Gastrocnemius medialis (tissue), 4 donors: Measurements from ENCODE around the gene DTWD2. TPM values are rescaled to one million over a fixed set of nuclear protein-coding genes. Genes with fewer than 3 reads are reported as not detected.

Experiments used
- ATAC-seq, 2 donors: fragments of 150-250 bp; one replicate each; pipeline ENCODE4 v1.9.1; 2016
- DNase-seq, 2 donors: peaks; one replicate each; pipeline ENCODE4 v3.0.0-alpha.2; 2019
- H3K27ac ChIP-seq, 4 donors: fragments of 200-600 bp; sonication (generic); 1 replicate in 1 of 4; 2 replicates in 3 of 4; pipeline ENCODE4 v1.5.1; 2016 to 2018; ENCODE audit warnings: mild to moderate bottlenecking in 2 of 4, moderate library complexity in 1 of 4
- H3K27me3 ChIP-seq, 3 donors: fragments of 200-600 bp; sonication (generic) in 2 of 3; 1 replicate in 1 of 3; 2 replicates in 2 of 3; pipeline versions ENCODE4 v1.5.1 to v1.6.0; 2016 to 2019; ENCODE audit warnings: mild to moderate bottlenecking in 1 of 3, moderate library complexity in 1 of 3
- H3K36me3 ChIP-seq, 2 donors: fragments of 200-600 bp; sonication (generic) in 1 of 2; one replicate each; pipeline ENCODE4 v1.5.1; 2017 to 2018
- H3K4me1 ChIP-seq, 2 donors: fragments of 200-600 bp; sonication (generic) in 1 of 2; one replicate each; pipeline ENCODE4 v1.5.1; 2016 to 2017; ENCODE audit warnings: mild to moderate bottlenecking in 2 of 2
- H3K4me3 ChIP-seq, 4 donors: fragments of 200-600 bp; sonication (generic) in 3 of 4; 1 replicate in 1 of 4; 2 replicates in 3 of 4; pipeline ENCODE4 v1.5.1; 2016 to 2019; ENCODE audit warnings: mild to moderate bottlenecking in 2 of 4
- H3K9me3 ChIP-seq, 3 donors: fragments of 200-600 bp; sonication (generic) in 2 of 3; 1 replicate in 1 of 3; 2 replicates in 2 of 3; pipeline ENCODE4 v1.5.1; 2016 to 2019
- CTCF ChIP-seq, 5 experiments: fragments of 450-650 bp in 3 of 5; fragments of 200-600 bp in 2 of 5; sonication (generic) in 2 of 5; IDR thresholded peaks in 4 of 5; conservative IDR thresholded peaks in 1 of 5; 1 replicate in 4 of 5; 2 replicates in 1 of 5; pipeline ENCODE4 v1.5.1; 2016 to 2019; ENCODE audit warnings: antibody characterized with exemption in 5 of 5, mild to moderate bottlenecking in 3 of 5, moderate library complexity in 3 of 5
- POLR2A ChIP-seq, 2 donors: fragments of 450-650 bp; IDR thresholded peaks; one replicate each; pipeline ENCODE4 v1.6.1; 2017; ENCODE audit warnings: antibody characterized with exemption in 2 of 2, mild to moderate bottlenecking in 2 of 2, moderate library complexity in 2 of 2
- in situ Hi-C, 4 donors: fragments of 200-750 bp; cut with MboI; loops; one replicate each; pipeline versions ENCODE4 v1.15.0 to v1.8.0; 2017; ENCODE audit warnings: low sequenced_read_pairs in 4 of 4
- intact Hi-C: fragments of 100-400 bp; cut with DNase I; formaldehyde crosslinking; loops from one replicate; pipeline ENCODE4 v1.15.1; 2023; ENCODE audit warnings: low total_unique reads
- total RNA-seq, 4 donors: library from RNA; depleted of rRNA; stranded (reverse); fragments of >200 nt; gene quantifications; one replicate each; pipeline versions ENCODE4 v1.1.0 to v1.2.3, GENCODE V29; 2016

Gene DTWD2
- total RNA-seq, 4 donors from 2014 or later = 2.5 to 19.2 (median 8.0) TPM

DNA sequence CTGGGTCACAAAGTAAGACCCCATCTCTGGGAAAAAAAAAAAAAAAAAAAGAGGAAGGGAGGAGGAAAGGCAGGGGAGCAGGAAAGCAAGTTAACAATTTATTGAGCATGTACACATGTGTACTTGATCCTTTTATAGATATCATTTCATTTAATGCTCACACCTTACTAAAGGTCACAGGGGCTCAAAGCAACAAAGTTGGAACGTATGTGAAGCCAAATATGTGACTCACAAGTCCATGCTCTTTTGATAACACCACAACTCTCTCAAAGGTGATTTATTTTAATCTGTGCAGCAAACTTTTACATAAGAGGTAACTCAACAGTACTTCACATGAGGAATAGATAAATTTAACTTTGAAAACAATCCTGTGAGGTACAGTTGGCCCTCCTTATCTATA is 34.4 kb upstream of the DTWD2 start:
- intact Hi-C loops = no loop called here
- Histone ChIP-seq H3K9me3 (no peaks in the 10 kb centered on the region), H3K4me3 (no peak overlapping the region), H3K27ac (no peak overlapping the region), H3K4me1 (no peaks in the 10 kb centered on the region), H3K36me3 (no peaks in the 10 kb centered on the region), H3K27me3 (no peaks in the 10 kb centered on the region)
- no peak for DNase-seq
- no peak for TF ChIP-seq POLR2A (IDR thresholded peaks at IDR 0.05)
- no peak for TF ChIP-seq CTCF (IDR thresholded peaks at IDR 0.05 in 4 of 5, conservative IDR thresholded peaks at IDR 0.05 in 1 of 5)
- ATAC-seq = no peak
- in situ Hi-C loops = no loop called here

DNA sequence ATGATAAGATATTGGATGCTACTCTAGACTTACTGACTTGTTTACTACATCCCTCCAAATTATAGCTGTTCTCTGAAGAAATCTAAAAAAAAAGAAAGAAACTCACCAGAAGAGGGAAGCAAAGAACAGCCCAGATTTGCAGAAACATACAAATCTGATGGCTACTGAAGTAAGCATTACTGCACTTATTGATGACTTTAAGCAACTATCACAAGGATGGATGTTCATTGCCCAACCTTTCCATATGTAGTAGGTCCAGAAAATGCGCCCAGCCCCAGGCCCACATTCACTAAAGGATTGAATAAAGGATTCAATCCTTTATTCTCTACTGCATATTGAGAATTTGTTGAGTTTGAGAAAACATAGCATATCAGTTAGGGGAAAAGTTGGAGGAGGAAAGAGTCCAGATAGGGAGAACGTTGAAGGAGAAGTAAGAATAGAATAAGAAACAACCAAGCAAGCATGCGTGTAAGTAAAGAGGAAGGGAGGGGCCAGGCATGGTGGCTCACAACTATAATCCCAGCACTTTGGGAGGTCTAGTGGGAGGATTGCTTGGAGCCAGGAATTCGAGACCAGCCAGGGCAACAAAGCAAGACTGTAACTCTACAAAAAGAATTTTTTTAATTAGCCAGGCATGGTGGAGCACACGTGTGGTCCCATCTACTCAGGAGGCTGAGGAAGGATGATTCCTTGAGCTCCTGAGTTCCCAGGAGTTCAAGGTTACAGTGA is 33.8 kb upstream of the DTWD2 start:
- no peak for ATAC-seq
- TF ChIP-seq POLR2A (IDR thresholded peaks at IDR 0.05) (no peak), CTCF (IDR thresholded peaks at IDR 0.05 in 4 of 5, conservative IDR thresholded peaks at IDR 0.05 in 1 of 5) (no peak)
- in situ Hi-C loops = no loop called here
- intact Hi-C loops = no loop called here
- H3K4me1 ChIP-seq = no peaks in the 10 kb centered on the region
- no peak overlapping the region for H3K4me3 ChIP-seq
- H3K36me3 ChIP-seq = no peaks in the 10 kb centered on the region
- no peaks in the 10 kb centered on the region for H3K9me3 ChIP-seq
- DNase-seq = no peak
- no peaks in the 10 kb centered on the region for H3K27me3 ChIP-seq
- no peak overlapping the region for H3K27ac ChIP-seq

GRCh38 chr5:119021149-119021732 is 32.9 kb upstream of the DTWD2 start:
- Histone ChIP-seq H3K9me3 (no peaks in the 10 kb centered on the region), H3K4me3 (no peak overlapping the region), H3K27ac (no peak overlapping the region), H3K4me1 (no peaks in the 10 kb centered on the region), H3K27me3 (no peaks in the 10 kb centered on the region), H3K36me3 (no peaks in the 10 kb centered on the region)
- ATAC-seq = no peak
- intact Hi-C loops = no loop called here
- in situ Hi-C loops = no loop called here
- DNase-seq = no peak
- TF ChIP-seq CTCF (IDR thresholded peaks at IDR 0.05 in 4 of 5, conservative IDR thresholded peaks at IDR 0.05 in 1 of 5) (no peak), POLR2A (IDR thresholded peaks at IDR 0.05) (no peak)

DNA sequence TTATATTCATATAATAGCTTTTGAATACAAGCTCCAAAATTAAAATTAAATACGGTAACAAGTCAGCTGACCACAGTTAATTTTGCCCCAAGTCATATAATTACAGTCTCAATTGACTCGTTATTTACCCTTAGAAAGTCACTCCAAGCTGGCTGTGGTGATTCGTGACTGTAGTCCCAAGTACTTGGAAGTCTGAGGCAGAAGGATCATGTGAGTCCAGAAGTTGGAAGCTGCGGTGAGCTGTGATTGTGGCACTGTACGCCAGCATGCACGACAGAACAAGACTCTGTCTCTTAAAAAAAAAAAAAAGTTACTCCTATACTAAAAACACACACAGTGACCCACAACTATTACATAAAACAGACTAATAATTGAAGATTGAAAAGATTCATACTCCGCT is 31.6 kb upstream of the DTWD2 start:
- in situ Hi-C loops (no loop called here), intact Hi-C loops (no loop called here)
- DNase-seq (no peak), ATAC-seq (no peak)
- Histone ChIP-seq H3K27ac (no peak overlapping the region), H3K9me3 (no peaks in the 10 kb centered on the region), H3K27me3 (no peaks in the 10 kb centered on the region), H3K4me1 (no peaks in the 10 kb centered on the region), H3K4me3 (no peak overlapping the region), H3K36me3 (no peaks in the 10 kb centered on the region)
- TF ChIP-seq CTCF (IDR thresholded peaks at IDR 0.05 in 4 of 5, conservative IDR thresholded peaks at IDR 0.05 in 1 of 5) = no peak
- TF ChIP-seq POLR2A (IDR thresholded peaks at IDR 0.05) = no peak
